CD4-positive, alpha-beta T cell treated with Interleukin-17A for 1 hour (primary cell): Measurements from ENCODE around the gene MEGF11.
"Not testable (repeated sequence)": the region's sequence is repeated elsewhere in the genome, so short reads cannot be mapped to it uniquely, and the experiment has no call there.

Experiments
- DNase-seq: peaks from one replicate; pipeline ENCODE4 v3.0.0-alpha.2; 2020

Gene MEGF11

GRCh38 chr15:66275352-66275751, 21.8 kb upstream of the MEGF11 start:
- DNase-seq, result no peak

DNA sequence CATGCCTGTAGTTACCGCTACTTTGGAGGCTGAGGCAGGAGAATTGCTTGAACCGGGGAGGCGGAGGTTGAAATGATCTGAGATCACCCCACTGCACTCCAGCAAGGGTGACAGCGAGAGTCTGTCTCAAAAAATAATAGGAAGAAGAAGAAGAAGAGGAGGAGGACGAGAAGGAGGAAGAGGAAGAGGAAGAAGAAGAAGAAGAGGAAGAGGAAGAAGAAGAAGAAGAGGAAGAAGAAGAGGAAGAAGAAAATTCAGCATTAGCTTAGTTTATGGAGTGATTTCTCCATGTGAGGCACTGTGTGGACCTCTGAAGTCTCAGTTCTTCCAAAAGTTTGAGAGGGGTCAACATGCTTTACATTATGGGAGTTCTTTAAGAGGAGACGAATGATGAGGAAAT, 17.4 kb upstream of the MEGF11 start:
- DNase-seq, result no peak

DNA sequence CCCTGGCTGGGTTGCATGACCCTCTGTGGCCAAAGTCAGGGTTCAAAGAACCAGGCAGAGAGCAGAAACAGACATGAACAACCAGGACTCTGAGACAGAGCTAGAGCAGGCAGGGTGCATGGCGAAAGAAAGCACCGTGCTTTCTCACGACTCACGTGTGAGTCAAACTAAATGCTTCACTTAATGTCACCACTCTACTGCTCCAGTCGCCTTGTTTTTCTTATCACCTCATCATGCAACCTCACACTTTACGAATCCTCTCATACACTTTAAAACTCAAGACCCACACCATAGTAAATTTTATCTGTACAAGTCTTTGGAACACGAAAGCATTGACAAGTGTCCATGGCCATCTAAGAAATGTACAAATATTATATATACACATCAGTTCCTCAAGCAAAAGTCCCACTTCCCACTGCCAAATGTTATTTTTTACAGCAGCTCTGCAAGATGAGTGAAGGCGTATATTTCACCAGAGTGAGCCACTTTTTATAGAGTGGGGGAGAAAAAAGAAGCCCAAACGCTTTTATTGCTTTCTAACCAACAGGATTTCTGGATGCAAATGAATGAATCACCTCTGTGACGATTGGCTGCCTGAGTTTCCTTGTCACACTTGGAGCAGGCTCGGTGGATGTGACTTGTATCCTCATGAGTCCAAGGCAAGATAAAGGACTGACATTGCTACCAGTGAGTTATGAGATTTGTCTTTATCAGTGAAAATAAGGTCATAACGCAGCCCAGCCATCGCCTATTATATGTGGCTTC, 16.0 kb upstream of the MEGF11 start:
- no peak for DNase-seq

- DNase-seq, result no peak
These were observed 11.4 kb upstream of the MEGF11 start for GRCh38 chr15:66264859-66265513.

GRCh38 chr15:66262837-66263236, 9.3 kb upstream of the MEGF11 start:
- DNase-seq, result not testable (repeated sequence)

DNA sequence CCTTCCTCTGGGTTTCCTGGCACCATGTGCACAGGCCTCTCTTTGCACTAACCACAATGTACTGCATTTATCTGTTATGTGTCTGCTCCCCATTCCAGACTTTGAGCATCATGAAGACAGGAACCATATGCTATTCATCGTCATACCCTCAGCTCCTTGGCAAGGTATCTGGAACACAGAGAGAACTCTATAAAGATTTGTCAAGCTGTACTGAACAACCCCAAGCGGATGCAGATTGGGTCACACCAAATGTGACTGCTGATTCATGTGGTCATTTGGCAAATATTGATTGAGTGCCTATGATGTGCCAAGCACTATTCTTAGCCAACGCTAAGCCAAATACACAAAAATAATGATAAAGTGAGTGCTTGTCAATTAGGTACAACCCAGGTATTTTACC, 7.5 kb upstream of the MEGF11 start:
- no peak for DNase-seq

DNA sequence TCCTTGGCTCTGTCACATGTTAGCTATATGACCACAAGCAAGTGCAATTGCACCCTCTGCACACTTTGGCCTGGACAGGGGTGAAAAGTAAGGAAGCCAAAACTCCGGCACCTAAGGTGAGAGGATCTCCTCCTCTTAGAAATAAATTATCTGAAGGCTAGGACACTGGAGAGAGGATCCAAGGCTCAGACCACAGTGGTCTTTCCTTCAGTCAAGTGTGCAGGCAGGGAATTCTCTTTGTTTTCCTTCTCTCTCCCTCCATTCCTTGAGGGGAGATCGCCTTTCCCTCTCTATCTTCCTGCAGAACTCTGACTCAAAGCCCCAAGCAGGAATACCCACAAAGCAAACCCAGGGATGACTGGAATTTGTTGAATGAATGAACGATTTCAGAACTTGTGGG, 3.1 kb upstream of the MEGF11 start:
- DNase-seq, result no peak

DNA sequence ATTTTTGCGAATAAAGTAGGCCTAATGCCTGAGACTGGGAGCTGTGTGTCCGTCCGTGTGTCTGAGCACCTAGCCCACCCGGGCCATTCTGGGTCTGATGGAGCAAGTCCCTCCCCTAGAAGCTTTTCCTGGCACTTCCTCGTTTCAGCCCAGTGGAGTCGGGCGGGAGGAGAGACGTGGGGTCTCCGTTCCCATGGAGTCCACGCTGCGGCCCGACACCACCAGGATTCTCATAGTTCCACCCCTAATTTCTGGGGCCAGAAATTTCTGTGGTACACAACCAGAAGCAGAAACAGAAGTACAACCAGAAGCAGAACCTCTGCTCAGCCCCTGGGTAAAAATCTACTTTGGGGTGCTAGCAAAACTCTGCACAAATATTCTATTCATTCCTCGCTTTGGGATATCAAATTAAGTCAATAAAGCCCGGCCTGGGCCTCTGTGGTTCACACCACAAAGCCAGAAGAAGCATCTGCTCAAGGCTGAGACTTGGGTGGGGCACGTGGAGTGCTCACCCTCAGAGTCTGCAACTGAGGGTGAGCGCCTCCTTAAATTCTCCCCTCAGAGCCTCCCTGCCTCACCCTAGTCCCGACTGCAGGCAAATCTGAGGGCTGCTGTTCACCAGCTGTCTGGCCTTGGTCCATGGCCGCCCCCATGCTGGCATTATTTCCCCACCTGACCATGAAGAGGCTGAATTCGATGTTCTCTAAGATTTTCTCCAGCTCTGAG, 1.6 kb upstream of the MEGF11 start:
- no peak for DNase-seq

- no peak for DNase-seq
These were observed 770 bp upstream of the MEGF11 start for GRCh38 chr15:66254089-66254950.

DNA sequence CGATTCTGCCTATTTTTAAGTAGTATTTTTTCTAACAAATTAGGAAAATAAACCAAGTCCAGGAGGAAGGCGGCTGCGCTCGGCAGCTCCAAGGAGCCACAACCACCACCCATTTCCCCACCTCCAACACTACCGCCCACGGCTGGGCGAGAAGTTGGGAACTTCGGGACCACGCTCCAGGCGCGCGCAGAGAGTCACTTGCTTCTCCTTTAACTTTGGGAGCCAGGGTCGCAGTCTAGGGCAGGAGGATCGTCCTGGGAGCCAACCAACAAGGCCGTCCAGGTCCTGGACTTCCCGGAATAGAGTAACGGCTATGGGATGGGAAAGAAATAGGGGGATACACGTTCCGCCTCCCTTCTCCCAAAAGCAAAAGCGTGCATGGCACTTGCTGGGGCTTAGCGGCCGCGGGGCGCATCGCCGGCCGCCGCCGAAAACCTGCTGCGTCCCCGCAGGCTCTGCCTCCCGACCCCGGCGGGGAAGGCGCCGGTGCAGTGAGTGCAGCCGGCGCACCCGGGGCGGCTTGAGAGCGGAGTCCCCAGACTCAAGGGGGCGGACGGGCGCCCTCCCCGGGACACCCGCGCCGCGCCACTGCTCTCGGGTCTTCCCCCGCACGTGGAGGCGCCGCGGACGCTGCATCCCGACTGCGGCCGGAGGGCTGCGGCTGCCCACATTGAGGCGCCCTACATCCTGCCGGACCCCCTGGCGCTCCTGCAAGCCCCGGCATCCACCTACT, 699 bp downstream of the MEGF11 start:
- DNase-seq, result peak; percentile 6

DNA sequence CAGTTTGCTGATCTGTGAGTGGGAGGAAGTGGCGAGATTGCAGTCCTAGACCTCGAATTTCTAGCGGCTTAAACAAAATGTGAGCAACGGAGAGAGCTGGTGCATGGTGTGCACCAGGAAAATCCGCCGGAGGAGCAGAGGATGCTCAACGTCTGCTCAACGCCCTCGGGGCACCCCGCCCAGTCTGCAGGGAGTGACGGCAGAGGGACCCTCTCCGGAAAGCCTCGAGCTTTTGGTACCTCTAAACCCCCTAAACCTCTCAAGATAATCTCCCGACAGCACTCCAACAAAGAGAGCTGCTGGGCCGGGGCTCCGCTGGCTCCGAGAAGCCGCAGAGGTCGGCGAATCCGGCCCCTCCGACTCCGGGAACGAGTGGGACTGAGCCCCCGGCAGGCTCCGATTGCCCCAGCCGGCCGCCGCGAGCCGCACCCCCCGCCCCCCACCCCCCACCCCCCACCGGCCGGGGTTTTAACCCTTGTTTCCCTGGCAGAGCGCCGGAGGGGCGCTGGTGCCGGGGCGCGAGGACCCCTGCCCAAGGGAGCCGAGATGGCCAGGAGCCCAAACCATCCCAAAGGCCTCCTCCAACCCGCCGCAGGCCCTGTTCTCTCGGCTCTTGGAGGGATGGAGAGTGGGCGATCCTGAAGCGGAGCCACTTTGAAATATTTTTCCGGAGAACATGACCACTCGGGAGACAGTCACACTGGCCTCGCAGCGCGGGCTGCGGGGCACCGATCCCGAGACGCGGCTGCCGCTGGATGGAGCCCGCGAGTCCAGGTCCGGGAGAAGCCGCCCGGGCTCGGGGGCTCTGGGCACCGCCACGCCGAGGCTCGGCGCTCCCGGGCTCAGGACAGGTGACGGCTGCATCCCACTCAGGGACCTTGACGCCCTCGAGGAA, 1.5 kb downstream of the MEGF11 start:
- peak; percentile 34 for DNase-seq

DNA sequence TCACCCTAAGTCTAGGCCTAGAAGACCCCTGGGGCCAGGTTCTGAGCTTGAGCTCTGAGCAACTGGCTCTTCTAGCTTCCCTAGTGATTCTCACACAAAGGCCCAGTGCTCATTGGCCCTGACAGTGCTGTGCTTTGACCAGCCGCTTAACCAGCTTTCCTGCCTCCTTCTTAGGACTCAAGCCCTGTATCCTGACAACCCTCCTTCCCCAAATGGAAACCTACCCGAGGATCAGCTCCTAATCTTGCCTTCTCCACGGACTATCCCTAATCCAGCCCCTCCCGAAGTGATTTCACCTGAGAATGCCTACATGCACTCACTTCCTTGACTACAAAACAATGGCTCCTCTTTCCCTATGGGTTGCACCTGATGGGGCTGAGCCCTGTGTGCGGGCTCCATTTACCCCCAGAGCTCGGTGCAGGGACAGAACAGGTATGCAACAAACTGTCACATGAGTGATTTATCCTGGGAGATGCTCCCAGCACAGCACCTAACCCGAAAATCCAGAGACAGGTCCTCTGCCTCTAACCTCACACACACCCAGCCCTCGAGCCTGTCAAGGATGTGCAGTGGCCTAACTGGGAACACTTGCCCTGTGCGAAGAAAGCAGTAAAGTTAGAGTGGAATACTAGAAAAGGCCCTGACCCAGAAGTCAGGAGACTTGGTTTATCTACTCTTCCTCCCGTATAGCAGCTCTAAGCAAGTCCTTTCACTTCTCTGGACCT, 2.3 kb downstream of the MEGF11 start:
- no peak for DNase-seq

DNA sequence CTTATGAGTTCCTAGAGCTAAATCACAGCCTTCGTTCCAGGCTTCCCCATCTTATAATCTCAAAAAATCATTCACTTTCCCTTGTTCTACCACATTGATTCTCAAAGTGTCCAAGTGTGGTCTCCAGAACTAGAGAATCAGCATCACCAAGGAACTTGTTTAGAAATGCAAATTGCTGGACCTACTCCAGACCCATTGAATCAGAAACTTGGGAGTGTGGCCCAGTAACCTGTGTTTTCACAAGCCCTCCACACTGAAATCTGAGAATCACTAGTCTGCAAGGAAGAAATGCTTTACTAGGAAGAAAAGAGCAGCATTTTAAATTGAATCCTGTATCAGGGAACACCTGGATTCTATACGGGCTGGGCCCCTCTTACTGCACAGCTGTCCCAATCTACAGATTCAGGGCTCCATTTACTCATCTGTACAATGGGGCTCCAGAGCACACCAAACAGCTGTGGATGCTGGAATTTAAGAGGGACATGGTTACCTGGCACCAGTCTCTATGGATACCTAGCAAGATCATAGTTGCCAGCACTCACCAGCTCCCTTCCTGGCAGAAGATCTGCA, 3.9 kb downstream of the MEGF11 start:
- no peak for DNase-seq

GRCh38 chr15:66246937-66247336, 6.6 kb downstream of the MEGF11 start:
- DNase-seq, result no peak

DNA sequence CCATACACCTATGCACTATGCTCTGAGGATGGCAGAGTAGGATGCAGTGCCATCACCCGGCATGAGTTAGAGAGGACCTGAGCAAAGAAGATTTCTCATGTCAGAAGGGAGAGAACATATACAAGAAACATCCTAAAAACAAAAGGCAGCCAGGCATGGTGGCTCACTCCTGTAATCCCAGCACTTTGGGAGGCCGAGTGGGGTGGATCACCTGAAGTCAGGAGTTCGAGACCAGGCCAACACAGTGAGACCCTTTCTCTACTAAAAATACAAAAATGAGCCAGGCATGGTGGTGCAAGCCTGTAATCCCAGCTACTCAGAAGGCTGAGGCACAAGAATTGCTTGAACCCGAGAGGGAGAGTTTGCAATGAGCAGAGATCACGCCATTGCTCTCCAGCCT, 7.7 kb downstream of the MEGF11 start:
- not testable (repeated sequence) for DNase-seq

DNA sequence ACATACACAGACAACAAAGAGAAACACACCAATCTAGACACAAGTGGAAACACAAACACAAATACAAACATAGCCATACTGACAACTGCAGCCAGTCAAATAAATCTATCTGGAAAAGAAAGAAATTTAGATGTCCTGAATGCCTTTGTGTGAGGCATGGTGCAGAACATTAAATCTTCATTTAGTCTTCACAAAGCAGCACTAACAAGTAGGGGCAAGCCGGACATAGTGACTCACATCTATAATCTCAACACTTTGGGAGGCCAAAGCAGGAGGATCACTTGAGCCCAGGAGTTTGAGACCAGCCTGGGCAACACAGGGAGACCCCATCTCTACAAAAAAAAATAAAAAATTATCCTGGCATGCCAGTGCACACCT, 11.7 kb downstream of the MEGF11 start:
- DNase-seq, result no peak

GRCh38 chr15:66241087-66241907, 12.3 kb downstream of the MEGF11 start:
- DNase-seq, result no peak

- no peak for DNase-seq
These were observed 13.2 kb downstream of the MEGF11 start for GRCh38 chr15:66240240-66240794.

- no peak for DNase-seq
These were observed 14.0 kb downstream of the MEGF11 start for GRCh38 chr15:66239514-66239913.
